Body of pancreas (tissue), 4 donors: Measurements from ENCODE around the gene KRT80.

Experiments used
- CTCF ChIP-seq, 7 experiments: fragments of 450-650 bp in 4 of 7; fragments of 200-600 bp in 3 of 7; sonication (generic) in 3 of 7; IDR thresholded peaks; one replicate each; pipeline ENCODE4 v1.5.1; 2016 to 2019; ENCODE audit warnings: antibody characterized with exemption in 7 of 7
- POLR2A ChIP-seq, 3 donors: fragments of 450-650 bp; IDR thresholded peaks; one replicate each; pipeline ENCODE4 v1.6.1; 2016; ENCODE audit warnings: antibody characterized with exemption in 3 of 3, mild to moderate bottlenecking in 2 of 3

- TF ChIP-seq POLR2A (IDR thresholded peaks at IDR 0.05) (no peak), CTCF (IDR thresholded peaks at IDR 0.05) (no peak)
Observed at GRCh38 chr12:52230364-52231281, 38.8 kb upstream of the KRT80 start.
